Fibroblast of lung (primary cell): Measurements from ENCODE around the gene RNF5. TPM values are rescaled to one million over a fixed set of nuclear protein-coding genes. Genes with fewer than 3 reads are reported as not detected.

Experiments
- DNase-seq, 2 donors: peaks; one replicate each; pipeline versions ENCODE4 v3.0.0 to v3.0.0-alpha.2; 2010; ENCODE audit warnings: low read depth in 2 of 2
- H2AFZ ChIP-seq: 2 replicates; pipeline ENCODE4 v1.5.1; 2012; ENCODE audit warnings: low read length, control low read depth, inconsistent platforms
- H3K27ac ChIP-seq: 2 replicates; pipeline ENCODE4 v1.5.1; 2011; ENCODE audit warnings: low read length, control low read depth; ENCODE audit not compliant: insufficient read depth
- H3K27me3 ChIP-seq: 2 replicates; pipeline ENCODE4 v1.5.1; 2011; ENCODE audit warnings: mild to moderate bottlenecking, low read length; ENCODE audit not compliant: control insufficient read depth, insufficient read depth
- H3K36me3 ChIP-seq: 2 replicates; pipeline ENCODE4 v1.5.1; 2011; ENCODE audit warnings: low read length; ENCODE audit not compliant: control insufficient read depth, insufficient read depth
- H3K4me1 ChIP-seq: 2 replicates; pipeline ENCODE4 v1.5.1; 2011; ENCODE audit warnings: low read length; ENCODE audit not compliant: control insufficient read depth, insufficient read depth; ENCODE audit errors: extremely low read depth
- H3K4me2 ChIP-seq: 2 replicates; pipeline ENCODE4 v1.5.1; 2011; ENCODE audit warnings: low read length, control low read depth; ENCODE audit not compliant: insufficient read depth; ENCODE audit errors: extremely low read depth
- H3K4me3 ChIP-seq, 4 experiments: fragments of 200-600 bp in 1 of 4; sonication (generic) in 1 of 4; replicated peaks in 1 of 4; 2 replicates each; pipeline ENCODE4 v1.5.1; 2011 to 2016; ENCODE audit warnings: low read length in 4 of 4, low read depth in 3 of 4, mild to moderate bottlenecking in 3 of 4, control low read depth in 2 of 4, inconsistent platforms in 1 of 4, mixed read lengths in 1 of 4; ENCODE audit not compliant: insufficient read depth in 1 of 4; ENCODE audit errors: control extremely low read depth in 1 of 4
- H3K79me2 ChIP-seq: 2 replicates; pipeline ENCODE4 v1.5.1; 2012; ENCODE audit warnings: mild to moderate bottlenecking, low read length, inconsistent platforms; ENCODE audit not compliant: control insufficient read depth, insufficient read depth
- H3K9ac ChIP-seq: 2 replicates; pipeline ENCODE4 v1.5.1; 2011; ENCODE audit warnings: mild to moderate bottlenecking, low read length, control low read depth; ENCODE audit not compliant: insufficient read depth
- H3K9me3 ChIP-seq: 2 replicates; pipeline ENCODE4 v1.5.1; 2012; ENCODE audit warnings: low read depth, low read length; ENCODE audit not compliant: control insufficient read depth, insufficient read depth
- H4K20me1 ChIP-seq: 2 replicates; pipeline ENCODE4 v1.5.1; 2011; ENCODE audit warnings: low read length; ENCODE audit not compliant: control insufficient read depth, insufficient read depth; ENCODE audit errors: extremely low read depth
- EZH2 ChIP-seq: IDR thresholded peaks from 2 replicates; pipeline ENCODE4 v1.5.1; 2012; ENCODE audit warnings: low read length, control low read depth, mild to moderate bottlenecking; ENCODE audit errors: missing control alignments
- polyA plus RNA-seq, 2 donors: library from polyadenylated mRNA; depleted of rRNA in 1 of 2; stranded (reverse) in 1 of 2; unstranded in 1 of 2; fragments of >200 nt; gene quantifications; 2 replicates each; pipeline ENCODE4 v1.2.1, GENCODE V29; 2011 to 2012; ENCODE audit warnings: missing spikeins in 1 of 2
- total RNA-seq: library from RNA; depleted of rRNA; stranded (reverse); fragments of >200 nt; gene quantifications from 2 replicates; pipeline ENCODE4 v1.2.1, GENCODE V29; 2014
- TF ChIP-seq, protein P1 (sequence below), 2 donors: IDR thresholded peaks in 1 of 2; conservative IDR thresholded peaks in 1 of 2; 1 replicate in 1 of 2; 2 replicates in 1 of 2; pipeline ENCODE4 v1.5.1; 2011 to 2012; ENCODE audit warnings: low read length in 2 of 2, control low read depth in 1 of 2, inconsistent platforms in 1 of 2, low read depth in 1 of 2, mild to moderate bottlenecking in 1 of 2

RNF5 gene
- total and polyA plus RNA-seq, 2 donors (not counting 1 experiment from before 2014, with no cell fraction given): 23.9 to 63.4 TPM

GRCh38 chr6:32223258-32224235 is 45.3 kb downstream of the RNF5 start, which contains the start of gene NOTCH4:
NOTCH4 (minus strand) TSS chr6:32224067; CDS start chr6:32223928, 139 bp downstream.
- no peaks in the 10 kb centered on the region for H4K20me1 ChIP-seq
- peaks cover 3% of the 10 kb centered on the region for H3K27me3 ChIP-seq
- no peak within 1 kb of the TSS for H2AFZ ChIP-seq
- DNase-seq: no peak
- no peak within 1 kb of the TSS for H3K9ac ChIP-seq
- H3K9me3 ChIP-seq: no peaks in the 10 kb centered on the region
- TF ChIP-seq, protein P1, sequence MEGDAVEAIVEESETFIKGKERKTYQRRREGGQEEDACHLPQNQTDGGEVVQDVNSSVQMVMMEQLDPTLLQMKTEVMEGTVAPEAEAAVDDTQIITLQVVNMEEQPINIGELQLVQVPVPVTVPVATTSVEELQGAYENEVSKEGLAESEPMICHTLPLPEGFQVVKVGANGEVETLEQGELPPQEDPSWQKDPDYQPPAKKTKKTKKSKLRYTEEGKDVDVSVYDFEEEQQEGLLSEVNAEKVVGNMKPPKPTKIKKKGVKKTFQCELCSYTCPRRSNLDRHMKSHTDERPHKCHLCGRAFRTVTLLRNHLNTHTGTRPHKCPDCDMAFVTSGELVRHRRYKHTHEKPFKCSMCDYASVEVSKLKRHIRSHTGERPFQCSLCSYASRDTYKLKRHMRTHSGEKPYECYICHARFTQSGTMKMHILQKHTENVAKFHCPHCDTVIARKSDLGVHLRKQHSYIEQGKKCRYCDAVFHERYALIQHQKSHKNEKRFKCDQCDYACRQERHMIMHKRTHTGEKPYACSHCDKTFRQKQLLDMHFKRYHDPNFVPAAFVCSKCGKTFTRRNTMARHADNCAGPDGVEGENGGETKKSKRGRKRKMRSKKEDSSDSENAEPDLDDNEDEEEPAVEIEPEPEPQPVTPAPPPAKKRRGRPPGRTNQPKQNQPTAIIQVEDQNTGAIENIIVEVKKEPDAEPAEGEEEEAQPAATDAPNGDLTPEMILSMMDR (conservative IDR thresholded peaks at IDR 0.05 in 1 of 2, IDR thresholded peaks at IDR 0.05 in 1 of 2; ENCODE audit: low read depth in 1 of 2, low read length in 2 of 2): no peak
- no peak for TF ChIP-seq EZH2
- H3K79me2 ChIP-seq: no peaks in the 10 kb centered on the region
- no peak within 1 kb of the TSS for H3K4me3 ChIP-seq
- no peaks in the 10 kb centered on the region for H3K4me1 ChIP-seq
- H3K36me3 ChIP-seq: no peaks in the 10 kb centered on the region
- H3K27ac ChIP-seq: no peak within 1 kb of the TSS
- no peak within 1 kb of the TSS for H3K4me2 ChIP-seq

DNA sequence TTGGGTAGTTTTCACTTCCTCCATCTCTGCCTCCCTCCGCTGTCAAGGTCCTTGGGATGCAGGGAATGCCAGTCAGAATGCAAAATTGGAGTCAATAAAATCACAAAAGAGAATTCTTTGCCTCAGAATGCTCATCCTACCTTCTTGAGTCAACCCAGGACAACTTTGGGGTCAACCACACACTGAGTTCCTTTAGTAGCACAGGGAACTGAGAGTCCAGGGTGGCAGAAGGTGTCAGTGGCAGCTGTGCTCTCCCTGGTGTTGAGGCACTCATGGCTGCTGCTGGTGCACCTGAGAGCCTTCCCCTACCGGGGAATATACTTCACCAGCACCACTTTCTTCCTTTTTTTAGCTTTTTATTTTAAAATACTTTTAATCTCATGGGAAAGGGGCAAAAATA is 46.5 kb downstream of the RNF5 start:
- Histone ChIP-seq H4K20me1 (no peaks in the 10 kb centered on the region), H3K9ac (no peak overlapping the region), H3K79me2 (no peaks in the 10 kb centered on the region), H3K4me2 (no peak overlapping the region), H3K27ac (no peak overlapping the region), H3K4me1 (no peaks in the 10 kb centered on the region), H2AFZ (no peak overlapping the region), H3K4me3 (no peak overlapping the region), H3K36me3 (no peaks in the 10 kb centered on the region), H3K27me3 (peaks cover 3% of the 10 kb centered on the region), H3K9me3 (no peaks in the 10 kb centered on the region)
- DNase-seq: no peak
- TF ChIP-seq, protein P1 (conservative IDR thresholded peaks at IDR 0.05 in 1 of 2, IDR thresholded peaks at IDR 0.05 in 1 of 2; ENCODE audit: low read depth in 1 of 2, low read length in 2 of 2): no peak
- no peak for TF ChIP-seq EZH2

- Histone ChIP-seq H3K36me3 (no peaks in the 10 kb centered on the region), H3K4me3 (no peak overlapping the region), H2AFZ (no peak overlapping the region), H3K4me2 (no peak overlapping the region), H3K79me2 (no peaks in the 10 kb centered on the region), H4K20me1 (no peaks in the 10 kb centered on the region), H3K9me3 (no peaks in the 10 kb centered on the region), H3K9ac (no peak overlapping the region), H3K4me1 (no peaks in the 10 kb centered on the region), H3K27ac (no peak overlapping the region), H3K27me3 (peaks cover 3% of the 10 kb centered on the region)
- no peak for DNase-seq
- TF ChIP-seq EZH2: no peak
- TF ChIP-seq, protein P1 (conservative IDR thresholded peaks at IDR 0.05 in 1 of 2, IDR thresholded peaks at IDR 0.05 in 1 of 2; ENCODE audit: low read depth in 1 of 2, low read length in 2 of 2): no peak
These were observed 48.2 kb downstream of the RNF5 start for GRCh38 chr6:32226434-32226833.
